Stimulated activated CD4-positive, alpha-beta T cell treated with anti-CD3 and anti-CD28 coated beads, TNF-alpha, amount 100 ng/mL, for 1 hour (primary cell): ENCODE measurements around the gene PHF21B.
"Not testable (repeated sequence)": the region's sequence is repeated elsewhere in the genome, so short reads cannot be mapped to it uniquely, and the experiment has no call there.

Source experiments
- DNase-seq, 3 donors: peaks; one replicate each; pipeline ENCODE4 v3.0.0-alpha.2; 2020; ENCODE audit warnings: low read depth in 3 of 3, low spot score in 1 of 3

The PHF21B gene

GRCh38 chr22:44881624-44882023, 128.2 kb downstream of the PHF21B start:
- no peak for DNase-seq

- DNase-seq: no peak
Measured at GRCh38 chr22:44880610-44881290, 129.1 kb downstream of the PHF21B start.

GRCh38 chr22:44879301-44879680, 130.5 kb downstream of the PHF21B start:
- no peak for DNase-seq

GRCh38 chr22:44878483-44879300, 131.1 kb downstream of the PHF21B start:
- no peak for DNase-seq

GRCh38 chr22:44876921-44877320, 132.9 kb downstream of the PHF21B start:
- DNase-seq: no peak

GRCh38 chr22:44871782-44872181, 138.0 kb downstream of the PHF21B start:
- no peak for DNase-seq

- no peak for DNase-seq
Measured at GRCh38 chr22:44870021-44870420, 139.8 kb downstream of the PHF21B start.

GRCh38 chr22:44869196-44869595, 140.6 kb downstream of the PHF21B start:
- DNase-seq: no peak

GRCh38 chr22:44865193-44866057, 144.4 kb downstream of the PHF21B start:
- no peak for DNase-seq

GRCh38 chr22:44862981-44863860, 146.6 kb downstream of the PHF21B start:
- no peak for DNase-seq

GRCh38 chr22:44862281-44862680, 147.5 kb downstream of the PHF21B start:
- no peak for DNase-seq

- DNase-seq: no peak
Measured at GRCh38 chr22:44861245-44861644, 148.6 kb downstream of the PHF21B start.

- DNase-seq: no peak
Measured at GRCh38 chr22:44860311-44860710, 149.5 kb downstream of the PHF21B start.

GRCh38 chr22:44859641-44860040, 150.2 kb downstream of the PHF21B start:
- no peak for DNase-seq

- DNase-seq: not testable (repeated sequence)
Measured at GRCh38 chr22:44858819-44859218, 151.0 kb downstream of the PHF21B start.

- DNase-seq: no peak
Measured at GRCh38 chr22:44855855-44856254, 153.9 kb downstream of the PHF21B start.

- DNase-seq: not testable (repeated sequence)
Measured at GRCh38 chr22:44854641-44855040, 155.2 kb downstream of the PHF21B start.

GRCh38 chr22:44850946-44851345, 158.9 kb downstream of the PHF21B start:
- DNase-seq: no peak

GRCh38 chr22:44848791-44849420, 160.9 kb downstream of the PHF21B start:
- DNase-seq: no peak

- no peak for DNase-seq
Measured at GRCh38 chr22:44848296-44848741, 161.5 kb downstream of the PHF21B start.
